ENCODE results near the gene IGFLR1. TPM values are rescaled to one million over a fixed set of nuclear protein-coding genes. Genes with fewer than 3 reads are reported as not detected.

IGFLR1 gene
- total RNA-seq, 6 experiments from 2014 or later = 16.3 to 58.9 (median 29.3) TPM

GRCh38 chr19:35689836-35690235 lies 52.4 kb downstream of the IGFLR1 start:
- no peak overlapping the region for H3K4me3 ChIP-seq
- intact Hi-C loops (cut with DNase I) = loop anchor here (10.0 kb wide), 2 partner anchors 135 to 145 kb away; no protein-coding TSS in a partner anchor

More at GRCh38 chr19:35689836-35690235, 52.4 kb downstream of the IGFLR1 start:
- TF ChIP-seq CTCF (IDR thresholded peaks at IDR 0.05) (no peak), POLR2A (IDR thresholded peaks at IDR 0.05) (no peak)
- Histone ChIP-seq H3K36me3 (no peaks in the 10 kb centered on the region), H3K27me3 (no peaks in the 10 kb centered on the region), H3K4me1 (no peaks in the 10 kb centered on the region), H3K27ac (no peak overlapping the region), H3K9me3 (no peaks in the 10 kb centered on the region)
- WGBS (ENCODE audit: insufficient coverage, low coverage, low lambda C conversion rate, missing lambda C conversion rate) = 56% methylated on average over 2 of the region's 4 CpGs
- no peak for DNase-seq
- ATAC-seq = no peak

Other genes starting within 250 kb of the IGFLR1 start
- gene DMKN, start 228.8 kb downstream of the IGFLR1 start, total RNA-seq = 1 to 10 TPM; 1.0 to 4.0 (median 2.0) TPM
- under 1 TPM in 1 of 6 experiments, not detected in 5; 0.24 TPM for gene SBSN, start 214.1 kb downstream of the IGFLR1 start, total RNA-seq
- not detected for gene GAPDHS, start 209.0 kb downstream of the IGFLR1 start, total RNA-seq
- gene TMEM147, start 196.8 kb downstream of the IGFLR1 start, total RNA-seq = 10 to 100 TPM; 29.4 to 65.7 (median 36.2) TPM
- under 1 TPM in 1 of 6 experiments, not detected in 5; 0.06 TPM for gene ATP4A, start 178.8 kb downstream of the IGFLR1 start, total RNA-seq
- not detected for gene PMIS2, start 156.3 kb downstream of the IGFLR1 start, total RNA-seq
- gene HAUS5, start 129.7 kb downstream of the IGFLR1 start, total RNA-seq = 1 to 10 TPM; 3.7 to 6.1 (median 4.4) TPM
- gene RBM42, start 113.4 kb downstream of the IGFLR1 start, total RNA-seq = 10 to 100 TPM; 27.8 to 46.5 (median 31.0) TPM
- 1 to 10 TPM in 1 of 6 experiments, under 1 TPM in 3, not detected in 2; 0.38 to 1.2 (median 0.57) TPM for gene ETV2, start 100.7 kb downstream of the IGFLR1 start, total RNA-seq
- gene COX6B1, start 94.1 kb downstream of the IGFLR1 start, total RNA-seq = 100 to 1,000 TPM; 189 to 697 (median 228) TPM
- gene UPK1A, start 75.9 kb downstream of the IGFLR1 start, total RNA-seq = under 1 TPM in 1 of 6 experiments, not detected in 5; 0.27 TPM
- gene ZBTB32, start 37.9 kb downstream of the IGFLR1 start, total RNA-seq = under 1 TPM in 1 of 6 experiments, not detected in 5; 0.15 TPM
- 10 to 100 TPM; 10.5 to 23.1 (median 15.0) TPM for gene KMT2B, start 24.4 kb downstream of the IGFLR1 start, total RNA-seq
- 10 to 100 TPM; 11.3 to 19.9 (median 17.5) TPM for gene U2AF1L4, start 3.0 kb upstream of the IGFLR1 start, total RNA-seq
- 10 to 100 TPM; 24.2 to 42.9 (median 35.8) TPM for gene PSENEN, start 3.2 kb upstream of the IGFLR1 start, total RNA-seq
- 1 to 10 TPM; 3.2 to 8.2 (median 4.9) TPM for gene LIN37, start 6.1 kb upstream of the IGFLR1 start, total RNA-seq
- gene HSPB6, start 14.6 kb upstream of the IGFLR1 start, total RNA-seq = 1 to 10 TPM; 2.6 to 6.0 (median 4.5) TPM
- 1 to 10 TPM; 3.9 to 5.5 (median 4.7) TPM for gene PROSER3, start 15.7 kb upstream of the IGFLR1 start, total RNA-seq
- 1 to 10 TPM in 5 of 6 experiments, under 1 TPM in 1; 0.37 to 5.2 (median 3.1) TPM for gene ARHGAP33, start 33.1 kb upstream of the IGFLR1 start, total RNA-seq
- gene PRODH2, start 70.4 kb upstream of the IGFLR1 start, total RNA-seq = 100 to 1,000 TPM in 4 of 6 experiments, 10 to 100 TPM in 2; 60.3 to 281 (median 134) TPM
- not detected for gene NPHS1, start 110.1 kb upstream of the IGFLR1 start, total RNA-seq
- gene KIRREL2, start 114.5 kb upstream of the IGFLR1 start, total RNA-seq = not detected
- 1 to 10 TPM in 1 of 6 experiments, under 1 TPM in 2, not detected in 3; 0.27 to 1.5 (median 0.37) TPM for gene APLP1, start 126.1 kb upstream of the IGFLR1 start, total RNA-seq
- 1 to 10 TPM; 1.0 to 2.6 (median 1.7) TPM for gene NFKBID, start 158.1 kb upstream of the IGFLR1 start, total RNA-seq
- gene HCST, start 160.1 kb upstream of the IGFLR1 start, total RNA-seq = 1 to 10 TPM in 5 of 6 experiments, not detected in 1; 1.7 to 4.2 (median 2.4) TPM
- 10 to 100 TPM; 15.6 to 77.8 (median 29.7) TPM for gene TYROBP, start 165.8 kb upstream of the IGFLR1 start, total RNA-seq
- 1 to 10 TPM; 5.6 to 8.6 (median 7.0) TPM for gene LRFN3, start 193.9 kb upstream of the IGFLR1 start, total RNA-seq